HL-60 (cell line): ENCODE results near the gene LIN7C.

Experiments
- POLR2AphosphoS5 ChIP-seq: IDR thresholded peaks from 2 replicates; pipeline ENCODE4 v1.6.1; 2012; ENCODE audit warnings: low read depth
- TF ChIP-seq, protein P1 (sequence below): IDR thresholded peaks from one replicate; pipeline ENCODE4 v1.5.1; 2011; ENCODE audit warnings: low read length, control low read depth, inconsistent platforms; ENCODE audit not compliant: insufficient read depth
- TF ChIP-seq, protein P2 (sequence below): IDR thresholded peaks from 2 replicates; pipeline ENCODE4 v1.6.1; 2012; ENCODE audit warnings: low read depth; ENCODE audit not compliant: insufficient replicate concordance

DNA sequence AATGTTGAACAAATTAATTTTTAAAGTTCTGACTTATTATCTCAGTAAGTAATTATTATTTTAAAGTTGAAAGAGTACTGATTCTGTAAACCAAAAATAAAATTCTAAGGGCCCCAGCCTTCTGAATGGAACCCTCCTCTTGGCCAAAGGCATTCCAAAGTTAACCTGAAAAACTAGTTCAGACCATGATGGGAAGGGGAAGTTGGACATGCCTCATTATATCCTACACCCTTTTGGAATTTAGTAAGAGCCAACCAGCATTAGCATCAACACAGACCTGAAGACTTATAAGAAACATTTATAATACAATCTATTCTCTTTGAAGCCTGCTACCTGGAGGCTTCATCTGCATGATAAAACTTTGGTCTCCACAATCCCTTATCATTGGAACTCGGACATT is 52.9 kb downstream of the LIN7C start:
- TF ChIP-seq, protein P1, sequence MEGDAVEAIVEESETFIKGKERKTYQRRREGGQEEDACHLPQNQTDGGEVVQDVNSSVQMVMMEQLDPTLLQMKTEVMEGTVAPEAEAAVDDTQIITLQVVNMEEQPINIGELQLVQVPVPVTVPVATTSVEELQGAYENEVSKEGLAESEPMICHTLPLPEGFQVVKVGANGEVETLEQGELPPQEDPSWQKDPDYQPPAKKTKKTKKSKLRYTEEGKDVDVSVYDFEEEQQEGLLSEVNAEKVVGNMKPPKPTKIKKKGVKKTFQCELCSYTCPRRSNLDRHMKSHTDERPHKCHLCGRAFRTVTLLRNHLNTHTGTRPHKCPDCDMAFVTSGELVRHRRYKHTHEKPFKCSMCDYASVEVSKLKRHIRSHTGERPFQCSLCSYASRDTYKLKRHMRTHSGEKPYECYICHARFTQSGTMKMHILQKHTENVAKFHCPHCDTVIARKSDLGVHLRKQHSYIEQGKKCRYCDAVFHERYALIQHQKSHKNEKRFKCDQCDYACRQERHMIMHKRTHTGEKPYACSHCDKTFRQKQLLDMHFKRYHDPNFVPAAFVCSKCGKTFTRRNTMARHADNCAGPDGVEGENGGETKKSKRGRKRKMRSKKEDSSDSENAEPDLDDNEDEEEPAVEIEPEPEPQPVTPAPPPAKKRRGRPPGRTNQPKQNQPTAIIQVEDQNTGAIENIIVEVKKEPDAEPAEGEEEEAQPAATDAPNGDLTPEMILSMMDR: no peak
- TF ChIP-seq, protein P2, sequence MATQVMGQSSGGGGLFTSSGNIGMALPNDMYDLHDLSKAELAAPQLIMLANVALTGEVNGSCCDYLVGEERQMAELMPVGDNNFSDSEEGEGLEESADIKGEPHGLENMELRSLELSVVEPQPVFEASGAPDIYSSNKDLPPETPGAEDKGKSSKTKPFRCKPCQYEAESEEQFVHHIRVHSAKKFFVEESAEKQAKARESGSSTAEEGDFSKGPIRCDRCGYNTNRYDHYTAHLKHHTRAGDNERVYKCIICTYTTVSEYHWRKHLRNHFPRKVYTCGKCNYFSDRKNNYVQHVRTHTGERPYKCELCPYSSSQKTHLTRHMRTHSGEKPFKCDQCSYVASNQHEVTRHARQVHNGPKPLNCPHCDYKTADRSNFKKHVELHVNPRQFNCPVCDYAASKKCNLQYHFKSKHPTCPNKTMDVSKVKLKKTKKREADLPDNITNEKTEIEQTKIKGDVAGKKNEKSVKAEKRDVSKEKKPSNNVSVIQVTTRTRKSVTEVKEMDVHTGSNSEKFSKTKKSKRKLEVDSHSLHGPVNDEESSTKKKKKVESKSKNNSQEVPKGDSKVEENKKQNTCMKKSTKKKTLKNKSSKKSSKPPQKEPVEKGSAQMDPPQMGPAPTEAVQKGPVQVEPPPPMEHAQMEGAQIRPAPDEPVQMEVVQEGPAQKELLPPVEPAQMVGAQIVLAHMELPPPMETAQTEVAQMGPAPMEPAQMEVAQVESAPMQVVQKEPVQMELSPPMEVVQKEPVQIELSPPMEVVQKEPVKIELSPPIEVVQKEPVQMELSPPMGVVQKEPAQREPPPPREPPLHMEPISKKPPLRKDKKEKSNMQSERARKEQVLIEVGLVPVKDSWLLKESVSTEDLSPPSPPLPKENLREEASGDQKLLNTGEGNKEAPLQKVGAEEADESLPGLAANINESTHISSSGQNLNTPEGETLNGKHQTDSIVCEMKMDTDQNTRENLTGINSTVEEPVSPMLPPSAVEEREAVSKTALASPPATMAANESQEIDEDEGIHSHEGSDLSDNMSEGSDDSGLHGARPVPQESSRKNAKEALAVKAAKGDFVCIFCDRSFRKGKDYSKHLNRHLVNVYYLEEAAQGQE: no peak
- no peak for TF ChIP-seq POLR2AphosphoS5
